Prostate gland (tissue), 2 donors: ENCODE results near the gene UBA5. TPM values are rescaled to one million over a fixed set of nuclear protein-coding genes. Genes with fewer than 3 reads are reported as not detected.

ENCODE experiments used
- DNase-seq: peaks from one replicate; pipeline ENCODE4 v3.0.0-alpha.2; 2019; ENCODE audit warnings: low spot score
- H3K27ac ChIP-seq, 2 donors: fragments of 200-600 bp; sonication (generic); 2 replicates each; pipeline ENCODE4 v1.5.1; 2017 to 2019
- H3K27me3 ChIP-seq: fragments of 200-600 bp; sonication (generic); replicated peaks from 2 replicates; pipeline ENCODE4 v1.5.1; 2019; ENCODE audit not compliant: insufficient read depth
- H3K36me3 ChIP-seq, 2 donors: fragments of 200-600 bp; sonication (generic); 1 replicate in 1 of 2; 2 replicates in 1 of 2; pipeline versions ENCODE4 v1.5.1 to v1.8.1; 2017 to 2019
- H3K4me1 ChIP-seq: fragments of 200-600 bp; sonication (generic); replicated peaks from 2 replicates; pipeline ENCODE4 v1.5.1; 2019
- H3K4me3 ChIP-seq, 2 donors: fragments of 200-600 bp; sonication (generic); 2 replicates each; pipeline ENCODE4 v1.5.1; 2017 to 2019
- H3K9me3 ChIP-seq: fragments of 200-600 bp; sonication (generic); 2 replicates; pipeline ENCODE4 v1.5.1; 2017
- CTCF ChIP-seq, 4 experiments: fragments of 200-600 bp in 2 of 4; fragments of 450-650 bp in 2 of 4; sonication (generic) in 2 of 4; IDR thresholded peaks; 1 replicate in 3 of 4; 2 replicates in 1 of 4; pipeline ENCODE4 v1.5.1; 2016 to 2019; ENCODE audit warnings: antibody characterized with exemption in 4 of 4, mild to moderate bottlenecking in 2 of 4, moderate library complexity in 2 of 4
- POLR2A ChIP-seq: fragments of 450-650 bp; IDR thresholded peaks from one replicate; pipeline ENCODE4 v1.6.1; 2016; ENCODE audit warnings: antibody characterized with exemption, mild to moderate bottlenecking
- POLR2AphosphoS5 ChIP-seq: sonication (generic); formaldehyde crosslinking; IDR thresholded peaks from one replicate; pipeline ENCODE4 v1.6.1; 2017; ENCODE audit warnings: antibody characterized with exemption
- WGBS: methylation state at CpG from one replicate; pipeline ENCODE4 v1.1.5; 2018; 5-methylcytosine and 5-hydroxymethylcytosine counted together
- intact Hi-C: fragments of 100-400 bp; cut with DNase I; formaldehyde crosslinking; loops from one replicate; pipeline ENCODE4 v1.14.2; 2022
- total RNA-seq, 2 donors: library from RNA; depleted of rRNA; stranded (reverse); fragments of >200 nt; gene quantifications; one replicate each; pipeline ENCODE4 v1.1.0, GENCODE V29; 2016

Gene UBA5
- total RNA-seq, 2 donors from 2014 or later = 37.5 to 48.4 TPM

- no peak overlapping the region for H3K27ac ChIP-seq
- TF ChIP-seq POLR2AphosphoS5 (no peak), CTCF (IDR thresholded peaks at IDR 0.05) (peak; percentile 61 to 84 (median 69)), POLR2A (no peak)
- H3K27me3 ChIP-seq = no peaks in the 10 kb centered on the region
- intact Hi-C loops = loop anchor here (10.0 kb wide), 1 partner anchor 1198 kb away; no protein-coding TSS in a partner anchor
- 5% methylated on average over 2 of the region's 2 CpGs for WGBS
- H3K4me3 ChIP-seq = no peak overlapping the region
- no peaks in the 10 kb centered on the region for H3K9me3 ChIP-seq
- H3K36me3 ChIP-seq = no peaks in the 10 kb centered on the region
- peaks cover under 1% of the 10 kb centered on the region for H3K4me1 ChIP-seq
- DNase-seq = no peak
These were observed 66.3 kb downstream of the UBA5 start for GRCh38 chr3:132726341-132726823.

Other genes with a start within 250 kb of the UBA5 start
- gene DNAJC13, start 242.8 kb upstream of the UBA5 start, total RNA-seq = 10 to 100 TPM; 25.0 to 46.2 TPM
- gene ACKR4, start 63.1 kb upstream of the UBA5 start, total RNA-seq = under 1 TPM in 1 of 2 donors, not detected in 1; 0.09 TPM
- 10 to 100 TPM; 13.8 to 22.7 TPM for gene ACAD11, start 520 bp upstream of the UBA5 start, total RNA-seq
- 10 to 100 TPM; 15.1 to 41.1 TPM for gene NPHP3, start 62.1 kb downstream of the UBA5 start, total RNA-seq